ENCODE measurements around the gene PALM2AKAP2. TPM values are rescaled to one million over a fixed set of nuclear protein-coding genes. Genes with fewer than 3 reads are reported as not detected.

Gene PALM2AKAP2
- total RNA-seq, 1 donor from 2014 or later: 10.1 TPM

DNA sequence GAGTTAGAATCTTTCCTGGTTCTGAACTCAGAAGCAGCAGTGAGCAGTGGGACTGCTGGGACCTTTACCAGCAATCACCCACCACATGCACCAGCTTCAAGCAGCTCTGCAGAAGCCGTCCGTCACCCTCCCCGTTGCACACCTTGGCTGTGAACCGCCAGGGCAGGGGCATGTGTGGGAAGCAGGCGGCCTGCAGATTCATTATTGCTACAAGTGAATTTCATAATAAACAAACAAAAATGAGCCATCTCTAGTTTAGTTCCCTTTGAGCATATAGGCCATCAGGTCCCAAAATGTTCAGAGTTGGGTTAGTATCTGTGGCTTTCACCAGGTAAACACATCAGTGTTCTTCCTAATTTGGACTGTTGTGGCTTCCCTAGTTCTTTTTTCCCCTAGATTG, 17.5 kb downstream of the PALM2AKAP2 start:
- DNase-seq (ENCODE audit: low read depth): no peak
- Histone ChIP-seq H3K36me3 (ENCODE audit: control insufficient read depth, insufficient read depth, low read length) (no peaks in the 10 kb centered on the region), H3K27me3 (ENCODE audit: control insufficient read depth, insufficient read depth, low read length) (no peaks in the 10 kb centered on the region), H3K4me3 (ENCODE audit: low read depth, low read length) (no peak overlapping the region)
- TF ChIP-seq, protein P1, sequence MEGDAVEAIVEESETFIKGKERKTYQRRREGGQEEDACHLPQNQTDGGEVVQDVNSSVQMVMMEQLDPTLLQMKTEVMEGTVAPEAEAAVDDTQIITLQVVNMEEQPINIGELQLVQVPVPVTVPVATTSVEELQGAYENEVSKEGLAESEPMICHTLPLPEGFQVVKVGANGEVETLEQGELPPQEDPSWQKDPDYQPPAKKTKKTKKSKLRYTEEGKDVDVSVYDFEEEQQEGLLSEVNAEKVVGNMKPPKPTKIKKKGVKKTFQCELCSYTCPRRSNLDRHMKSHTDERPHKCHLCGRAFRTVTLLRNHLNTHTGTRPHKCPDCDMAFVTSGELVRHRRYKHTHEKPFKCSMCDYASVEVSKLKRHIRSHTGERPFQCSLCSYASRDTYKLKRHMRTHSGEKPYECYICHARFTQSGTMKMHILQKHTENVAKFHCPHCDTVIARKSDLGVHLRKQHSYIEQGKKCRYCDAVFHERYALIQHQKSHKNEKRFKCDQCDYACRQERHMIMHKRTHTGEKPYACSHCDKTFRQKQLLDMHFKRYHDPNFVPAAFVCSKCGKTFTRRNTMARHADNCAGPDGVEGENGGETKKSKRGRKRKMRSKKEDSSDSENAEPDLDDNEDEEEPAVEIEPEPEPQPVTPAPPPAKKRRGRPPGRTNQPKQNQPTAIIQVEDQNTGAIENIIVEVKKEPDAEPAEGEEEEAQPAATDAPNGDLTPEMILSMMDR (IDR thresholded peaks at IDR 0.05; ENCODE audit: insufficient read depth, low read length, poor library complexity, severe bottlenecking): no peak

DNA sequence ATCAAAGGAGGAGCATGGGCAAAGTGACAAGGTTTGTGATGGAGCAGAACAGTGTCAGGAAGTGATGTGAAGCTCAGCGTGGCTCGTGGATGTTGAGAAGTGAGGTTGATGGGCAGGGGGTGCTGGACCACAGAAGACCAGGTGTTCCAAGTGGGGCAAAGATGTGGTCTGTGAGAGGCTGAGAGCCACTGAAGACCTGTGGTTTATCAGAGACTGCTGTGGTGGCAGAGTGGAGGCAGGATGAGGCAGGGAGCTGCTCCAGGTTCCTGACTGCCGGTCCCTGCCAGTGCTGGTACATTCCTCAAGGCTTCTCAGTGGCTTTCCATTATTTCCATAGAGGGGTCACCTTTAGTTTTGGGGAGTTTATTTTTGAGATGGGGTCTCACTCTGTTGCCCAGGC, 19.1 kb downstream of the PALM2AKAP2 start:
- no peak for DNase-seq (ENCODE audit: low read depth)
- Histone ChIP-seq H3K4me3 (ENCODE audit: low read depth, low read length) (no peak overlapping the region), H3K36me3 (ENCODE audit: control insufficient read depth, insufficient read depth, low read length) (no peaks in the 10 kb centered on the region), H3K27me3 (ENCODE audit: control insufficient read depth, insufficient read depth, low read length) (no peaks in the 10 kb centered on the region)
- TF ChIP-seq, protein P1 (IDR thresholded peaks at IDR 0.05; ENCODE audit: insufficient read depth, low read length, poor library complexity, severe bottlenecking): no peak

DNA sequence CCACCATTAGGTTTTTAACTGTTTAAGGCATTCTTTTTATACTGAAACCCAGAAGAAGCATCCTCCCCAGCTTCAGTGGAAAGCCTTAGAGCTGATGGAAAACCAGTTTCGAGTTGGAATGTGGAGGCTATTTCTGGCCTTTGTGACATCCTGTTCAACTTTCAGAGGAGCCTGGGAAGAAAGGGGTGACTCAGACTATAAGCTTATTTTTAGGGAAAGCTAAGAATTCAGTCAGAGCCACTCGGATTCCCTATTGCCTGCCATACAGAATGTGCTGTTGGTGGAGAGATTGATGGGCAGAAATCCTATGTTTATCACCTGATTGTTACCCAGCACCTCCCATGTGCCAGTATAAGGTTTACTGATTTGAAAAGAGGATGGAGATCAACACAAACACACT, 19.8 kb downstream of the PALM2AKAP2 start:
- Histone ChIP-seq H3K4me3 (ENCODE audit: low read depth, low read length) (no peak overlapping the region), H3K27me3 (ENCODE audit: control insufficient read depth, insufficient read depth, low read length) (no peaks in the 10 kb centered on the region), H3K36me3 (ENCODE audit: control insufficient read depth, insufficient read depth, low read length) (no peaks in the 10 kb centered on the region)
- no peak for DNase-seq (ENCODE audit: low read depth)
- TF ChIP-seq, protein P1 (IDR thresholded peaks at IDR 0.05; ENCODE audit: insufficient read depth, low read length, poor library complexity, severe bottlenecking): no peak

GRCh38 chr9:109801484-109801883, 21.5 kb downstream of the PALM2AKAP2 start:
- DNase-seq (ENCODE audit: low read depth): no peak
- Histone ChIP-seq H3K36me3 (ENCODE audit: control insufficient read depth, insufficient read depth, low read length) (no peaks in the 10 kb centered on the region), H3K4me3 (ENCODE audit: low read depth, low read length) (no peak overlapping the region), H3K27me3 (ENCODE audit: control insufficient read depth, insufficient read depth, low read length) (no peaks in the 10 kb centered on the region)
- TF ChIP-seq, protein P1 (IDR thresholded peaks at IDR 0.05; ENCODE audit: insufficient read depth, low read length, poor library complexity, severe bottlenecking): no peak

GRCh38 chr9:109802491-109802890, 22.5 kb downstream of the PALM2AKAP2 start:
- no peak for DNase-seq (ENCODE audit: low read depth)
- no peaks in the 10 kb centered on the region for H3K36me3 ChIP-seq (ENCODE audit: control insufficient read depth, insufficient read depth, low read length)
- H3K27me3 ChIP-seq (ENCODE audit: control insufficient read depth, insufficient read depth, low read length): no peaks in the 10 kb centered on the region
- TF ChIP-seq, protein P1 (IDR thresholded peaks at IDR 0.05; ENCODE audit: insufficient read depth, low read length, poor library complexity, severe bottlenecking): no peak
- H3K4me3 ChIP-seq (ENCODE audit: low read depth, low read length): no peak overlapping the region

DNA sequence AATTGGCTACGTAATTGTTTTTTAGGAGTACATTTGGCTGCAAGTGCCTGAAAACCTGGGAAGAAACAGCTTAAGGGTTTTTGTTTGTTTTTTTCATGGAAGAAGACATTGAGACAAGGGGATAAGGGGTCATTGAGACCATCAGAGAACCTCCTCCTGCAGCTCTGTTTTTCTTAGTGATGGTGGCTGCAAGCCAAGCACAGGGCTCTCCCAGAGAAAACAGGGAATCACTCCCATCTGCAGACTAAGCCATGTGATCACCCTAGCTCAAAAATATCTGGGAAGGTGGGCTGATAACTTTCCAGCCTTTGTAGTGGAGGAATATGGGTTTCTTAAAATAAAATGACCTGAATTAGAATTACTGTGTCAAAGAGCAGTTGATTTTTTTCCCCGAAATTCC, 25.1 kb downstream of the PALM2AKAP2 start:
- DNase-seq (ENCODE audit: low read depth): no peak
- Histone ChIP-seq H3K4me3 (ENCODE audit: low read depth, low read length) (no peak overlapping the region), H3K36me3 (ENCODE audit: control insufficient read depth, insufficient read depth, low read length) (no peaks in the 10 kb centered on the region), H3K27me3 (ENCODE audit: control insufficient read depth, insufficient read depth, low read length) (no peaks in the 10 kb centered on the region)
- TF ChIP-seq, protein P1 (IDR thresholded peaks at IDR 0.05; ENCODE audit: insufficient read depth, low read length, poor library complexity, severe bottlenecking): no peak
